PFSK-1 (cell line): ENCODE results near the gene SLC35G3.

Experiments used
- FOXP2 ChIP-seq: optimal IDR thresholded peaks from 2 replicates; pipeline ENCODE3; 2011; ENCODE audit warnings: borderline replicate concordance, control low read depth, inconsistent platforms; ENCODE audit not compliant: insufficient read depth; ENCODE audit errors: extremely low read length, extremely low read depth
- POLR2AphosphoS5 ChIP-seq: IDR thresholded peaks from 2 replicates; pipeline ENCODE4 v1.6.1; 2012; ENCODE audit warnings: low read depth, mild to moderate bottlenecking, control low read depth, low read length, moderate library complexity
- SIN3A ChIP-seq: IDR thresholded peaks from 2 replicates; pipeline ENCODE4 v1.6.1; 2012; ENCODE audit warnings: mild to moderate bottlenecking, low read length, moderate library complexity, borderline replicate concordance; ENCODE audit not compliant: insufficient read depth
- TAF1 ChIP-seq: IDR thresholded peaks from 2 replicates; pipeline ENCODE4 v1.6.1; 2012; ENCODE audit warnings: low read length, control low read depth, borderline replicate concordance; ENCODE audit not compliant: insufficient read depth
- TF ChIP-seq, protein P1 (sequence below), 2 experiments: IDR thresholded peaks; 2 replicates each; pipeline versions ENCODE4 v1.6.1 to v1.8.0; 2011 to 2012; ENCODE audit warnings: low read depth in 2 of 2, low read length in 2 of 2, control low read depth in 1 of 2, inconsistent platforms in 1 of 2, mild to moderate bottlenecking in 1 of 2, moderate library complexity in 1 of 2; ENCODE audit not compliant: insufficient read depth in 1 of 2

The SLC35G3 gene

DNA sequence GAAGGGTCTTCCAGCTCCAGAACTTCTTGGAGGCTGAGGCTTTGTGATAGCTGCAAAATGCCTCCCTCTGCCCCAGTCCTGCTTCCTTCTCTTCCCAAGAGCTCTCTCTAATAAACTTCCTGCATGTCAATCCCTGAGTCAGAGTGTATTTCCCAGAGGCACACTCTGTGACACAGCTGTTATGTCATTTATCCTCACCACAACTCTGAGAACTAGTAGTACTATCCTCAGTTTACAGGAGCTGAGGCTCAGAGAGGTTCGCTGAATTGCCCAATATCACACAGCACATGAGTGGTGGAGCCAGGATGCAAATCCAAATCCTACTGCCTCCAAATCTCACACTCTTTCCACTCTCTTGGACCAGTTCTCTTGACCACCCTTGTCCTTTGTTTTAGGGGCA lies 26.5 kb downstream of the SLC35G3 start:
- TF ChIP-seq POLR2AphosphoS5 (no peak), FOXP2 (no peak), TAF1 (no peak), SIN3A (no peak)
- TF ChIP-seq, protein P1, sequence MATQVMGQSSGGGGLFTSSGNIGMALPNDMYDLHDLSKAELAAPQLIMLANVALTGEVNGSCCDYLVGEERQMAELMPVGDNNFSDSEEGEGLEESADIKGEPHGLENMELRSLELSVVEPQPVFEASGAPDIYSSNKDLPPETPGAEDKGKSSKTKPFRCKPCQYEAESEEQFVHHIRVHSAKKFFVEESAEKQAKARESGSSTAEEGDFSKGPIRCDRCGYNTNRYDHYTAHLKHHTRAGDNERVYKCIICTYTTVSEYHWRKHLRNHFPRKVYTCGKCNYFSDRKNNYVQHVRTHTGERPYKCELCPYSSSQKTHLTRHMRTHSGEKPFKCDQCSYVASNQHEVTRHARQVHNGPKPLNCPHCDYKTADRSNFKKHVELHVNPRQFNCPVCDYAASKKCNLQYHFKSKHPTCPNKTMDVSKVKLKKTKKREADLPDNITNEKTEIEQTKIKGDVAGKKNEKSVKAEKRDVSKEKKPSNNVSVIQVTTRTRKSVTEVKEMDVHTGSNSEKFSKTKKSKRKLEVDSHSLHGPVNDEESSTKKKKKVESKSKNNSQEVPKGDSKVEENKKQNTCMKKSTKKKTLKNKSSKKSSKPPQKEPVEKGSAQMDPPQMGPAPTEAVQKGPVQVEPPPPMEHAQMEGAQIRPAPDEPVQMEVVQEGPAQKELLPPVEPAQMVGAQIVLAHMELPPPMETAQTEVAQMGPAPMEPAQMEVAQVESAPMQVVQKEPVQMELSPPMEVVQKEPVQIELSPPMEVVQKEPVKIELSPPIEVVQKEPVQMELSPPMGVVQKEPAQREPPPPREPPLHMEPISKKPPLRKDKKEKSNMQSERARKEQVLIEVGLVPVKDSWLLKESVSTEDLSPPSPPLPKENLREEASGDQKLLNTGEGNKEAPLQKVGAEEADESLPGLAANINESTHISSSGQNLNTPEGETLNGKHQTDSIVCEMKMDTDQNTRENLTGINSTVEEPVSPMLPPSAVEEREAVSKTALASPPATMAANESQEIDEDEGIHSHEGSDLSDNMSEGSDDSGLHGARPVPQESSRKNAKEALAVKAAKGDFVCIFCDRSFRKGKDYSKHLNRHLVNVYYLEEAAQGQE (IDR thresholded peaks at IDR 0.05; ENCODE audit: insufficient read depth in 1 of 2, low read depth in 2 of 2, low read length in 2 of 2) = no peak

DNA sequence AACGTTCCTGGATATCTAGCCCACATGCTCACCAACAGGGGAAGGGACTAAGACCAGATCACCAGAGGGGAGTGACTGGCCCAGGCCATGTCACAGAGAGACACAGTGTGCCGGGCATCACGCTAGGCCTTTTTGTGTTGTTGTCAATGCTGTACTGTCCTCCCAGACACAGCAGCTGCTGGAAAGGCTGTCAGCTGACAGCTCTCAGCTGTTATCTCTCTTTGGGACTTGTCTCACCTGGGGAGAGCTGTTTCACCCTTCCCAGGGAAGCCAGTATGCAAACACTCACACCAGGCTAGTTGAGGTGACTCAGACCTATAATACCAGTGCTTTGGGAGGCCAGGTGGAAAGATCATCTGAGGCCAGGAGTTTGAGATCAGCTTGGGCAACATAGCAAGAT lies 27.1 kb downstream of the SLC35G3 start:
- TF ChIP-seq TAF1 (no peak), FOXP2 (no peak), SIN3A (no peak), POLR2AphosphoS5 (no peak)
- TF ChIP-seq, protein P1 (IDR thresholded peaks at IDR 0.05; ENCODE audit: insufficient read depth in 1 of 2, low read depth in 2 of 2, low read length in 2 of 2) = no peak

DNA sequence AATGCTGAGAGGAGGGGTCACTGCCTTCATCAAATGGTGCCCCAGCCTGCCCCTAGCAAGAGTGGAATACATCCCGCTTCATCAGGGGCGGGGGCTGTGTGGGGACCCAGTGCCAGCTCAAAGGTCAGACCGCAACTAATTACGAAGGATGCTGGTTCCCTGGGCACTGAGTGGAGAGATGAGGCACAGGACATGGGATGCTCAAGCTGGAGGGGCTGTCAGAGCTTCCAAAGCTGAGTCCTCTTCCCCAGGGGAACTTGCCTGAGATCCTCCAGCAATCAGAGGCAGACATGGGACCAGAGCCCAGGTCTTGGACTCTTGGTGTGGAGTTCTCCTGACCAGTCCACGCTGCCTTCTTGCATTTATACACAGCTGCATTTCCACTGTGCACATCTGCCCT lies 27.7 kb downstream of the SLC35G3 start:
- TF ChIP-seq, protein P1 (IDR thresholded peaks at IDR 0.05; ENCODE audit: insufficient read depth in 1 of 2, low read depth in 2 of 2, low read length in 2 of 2) = no peak
- TF ChIP-seq POLR2AphosphoS5 = no peak
- no peak for TF ChIP-seq FOXP2
- no peak for TF ChIP-seq TAF1
- no peak for TF ChIP-seq SIN3A

DNA sequence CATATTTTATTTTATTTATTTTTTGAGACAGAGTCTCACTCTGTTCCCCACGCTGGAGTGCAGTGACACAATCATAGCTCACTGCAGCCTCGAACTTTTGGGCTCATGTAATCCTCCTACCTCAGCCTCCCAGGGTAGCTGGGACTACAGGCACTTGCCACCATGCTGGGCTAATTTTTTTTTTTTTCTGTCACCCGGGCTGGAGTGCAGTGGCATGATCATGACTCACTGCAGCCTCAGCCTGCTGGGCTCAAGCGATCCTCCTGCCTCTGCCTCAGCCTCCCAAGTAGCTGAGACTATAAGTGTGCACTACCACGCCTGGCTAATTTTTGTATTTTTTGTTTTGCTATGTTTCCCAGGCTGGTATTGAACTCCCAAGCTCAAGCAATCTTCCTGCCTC lies 29.5 kb downstream of the SLC35G3 start:
- TF ChIP-seq, protein P1 (IDR thresholded peaks at IDR 0.05; ENCODE audit: insufficient read depth in 1 of 2, low read depth in 2 of 2, low read length in 2 of 2) = no peak
- TF ChIP-seq FOXP2 (no peak), TAF1 (no peak), POLR2AphosphoS5 (no peak), SIN3A (no peak)

DNA sequence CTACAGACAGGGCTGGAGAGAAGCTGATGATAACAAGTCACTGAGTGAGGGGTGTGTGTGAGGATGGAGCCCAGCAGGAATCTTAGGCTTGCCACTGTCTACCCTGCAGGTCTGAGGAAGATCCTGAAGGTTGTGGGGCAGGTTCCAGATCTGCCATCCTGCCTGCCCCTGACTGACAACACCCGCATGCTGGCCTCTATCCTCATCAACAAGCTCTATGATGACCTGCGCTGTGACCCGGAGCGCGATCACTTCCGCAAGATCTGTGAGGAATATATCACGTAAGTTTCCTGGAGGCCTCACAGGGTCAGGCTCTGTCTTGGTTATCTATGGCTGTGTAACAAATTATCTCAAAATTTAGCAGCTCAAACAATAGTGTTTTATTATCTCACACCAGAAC lies 30.3 kb downstream of the SLC35G3 start:
- TF ChIP-seq, protein P1 (IDR thresholded peaks at IDR 0.05; ENCODE audit: insufficient read depth in 1 of 2, low read depth in 2 of 2, low read length in 2 of 2) = no peak
- TF ChIP-seq TAF1 (no peak), SIN3A (no peak), POLR2AphosphoS5 (no peak), FOXP2 (no peak)
